Measurements from ENCODE around the gene GNAT3. TPM values are rescaled to one million over a fixed set of nuclear protein-coding genes. Genes with fewer than 3 reads are reported as not detected.

GNAT3 gene
- total RNA-seq, 1 experiment from 2014 or later: not detected

DNA sequence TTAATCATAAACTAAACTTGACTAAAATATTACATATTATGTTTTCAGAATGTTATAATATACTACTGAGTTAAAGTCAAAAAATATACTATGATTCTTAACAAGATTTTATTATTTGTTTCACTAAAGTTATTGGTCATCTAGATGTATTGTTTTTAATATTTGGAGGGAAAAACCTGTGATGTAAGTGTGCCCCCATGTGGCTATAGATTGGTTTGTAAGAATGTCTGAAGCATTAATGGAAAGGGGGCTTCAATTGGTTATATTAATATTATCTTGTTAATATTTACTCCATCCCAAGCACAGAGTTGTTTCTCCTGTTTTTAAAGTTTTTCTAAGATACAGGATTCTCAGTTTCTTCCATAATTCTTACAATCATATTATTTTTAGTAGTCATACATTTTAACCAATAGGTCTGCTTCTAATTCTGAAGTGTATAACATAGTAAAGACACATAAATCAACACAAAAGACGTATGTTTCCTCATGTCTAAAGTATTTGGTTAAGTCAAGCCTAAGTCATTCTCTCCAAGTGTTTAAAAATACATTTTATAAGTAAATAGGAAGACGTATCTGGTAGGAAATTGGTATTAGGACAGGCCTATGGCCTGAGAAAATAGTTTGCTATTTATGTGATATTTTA is 58.0 kb downstream of the GNAT3 start:
- Histone ChIP-seq H4K20me1 (ENCODE audit: insufficient read depth) (no peaks in the 10 kb centered on the region), H2AFZ (ENCODE audit: low read depth, low read length, poor library complexity, severe bottlenecking) (peak overlapping the region; percentile 90), H3K36me3 (ENCODE audit: control insufficient read depth in 1 of 2, insufficient read depth in 2 of 2, low read length in 2 of 2) (peaks cover 0 to 7% of the 10 kb centered on the region in 2 experiments; a peak in 1 of 4 replicates), H3K9me3 (ENCODE audit: control insufficient read depth in 1 of 2, insufficient read depth in 1 of 2, low read depth in 1 of 2, low read length in 2 of 2) (0 out of 4 replicates have a peak, but pooled peaks cover 0 to 6% of the 10 kb centered on the region in 2 experiments), H3K4me1 (ENCODE audit: control insufficient read depth in 1 of 2, insufficient read depth in 2 of 2, low read length in 2 of 2) (peaks cover 3 to 14% of the 10 kb centered on the region in 2 experiments; a peak in 2 of 4 replicates), H3K9ac (ENCODE audit: low read length) (no peak overlapping the region), H3K79me2 (ENCODE audit: insufficient read depth, low read length) (no peaks in the 10 kb centered on the region), H3K4me2 (ENCODE audit: low read length) (no peak overlapping the region), H3K27me3 (ENCODE audit: insufficient read depth, low read length) (no peaks in the 10 kb centered on the region), H3K27ac (ENCODE audit: low read depth, low read length) (no peak overlapping the region), H3K9me2 (ENCODE audit: insufficient read depth) (no peaks in the 10 kb centered on the region), H3K4me3 (replicated peaks in 1 of 2; ENCODE audit: low read depth in 1 of 2, low read length in 2 of 2) (no peak overlapping the region)
- RAD21 ChIA-PET (ENCODE audit: low non-redundant PET in 1 of 2, low total read pairs in 2 of 2, uncharacterized antibody in 2 of 2, unreplicated experiment in 2 of 2): no interaction called here
- TF ChIP-seq YY1 (IDR thresholded peaks at IDR 0.05; ENCODE audit: extremely low read depth, insufficient replicate concordance, low read depth, low read length) (no peak), POLR2A (IDR thresholded peaks at IDR 0.05; ENCODE audit: borderline replicate concordance, extremely low read depth, insufficient read depth, insufficient read length) (no peak), CBX3 (IDR thresholded peaks at IDR 0.05; ENCODE audit: low read depth) (no peak), TCF7L2 (IDR thresholded peaks at IDR 0.05; ENCODE audit: borderline replicate concordance, extremely low read depth, insufficient read depth, insufficient read length) (no peak), EZH2phosphoT487 (IDR thresholded peaks at IDR 0.05; ENCODE audit: borderline replicate concordance) (no peak), ELF1 (IDR thresholded peaks at IDR 0.05; ENCODE audit: borderline replicate concordance, low read depth) (no peak), RAD21 (IDR thresholded peaks at IDR 0.05; ENCODE audit: low read depth) (peak; percentile 85), POLR2AphosphoS5 (IDR thresholded peaks at IDR 0.05; ENCODE audit: low read depth, low read length) (no peak), SP1 (IDR thresholded peaks at IDR 0.05; ENCODE audit: low read depth) (no peak), EGR1 (IDR thresholded peaks at IDR 0.05; ENCODE audit: low read depth) (no peak), JUND (IDR thresholded peaks at IDR 0.05) (no peak), ZNF274 (IDR thresholded peaks at IDR 0.05; ENCODE audit: low read depth, low read length) (no peak)
- TF ChIP-seq, protein P1, sequence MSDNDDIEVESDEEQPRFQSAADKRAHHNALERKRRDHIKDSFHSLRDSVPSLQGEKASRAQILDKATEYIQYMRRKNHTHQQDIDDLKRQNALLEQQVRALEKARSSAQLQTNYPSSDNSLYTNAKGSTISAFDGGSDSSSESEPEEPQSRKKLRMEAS (IDR thresholded peaks at IDR 0.05): no peak
- TF ChIP-seq, protein P2, sequence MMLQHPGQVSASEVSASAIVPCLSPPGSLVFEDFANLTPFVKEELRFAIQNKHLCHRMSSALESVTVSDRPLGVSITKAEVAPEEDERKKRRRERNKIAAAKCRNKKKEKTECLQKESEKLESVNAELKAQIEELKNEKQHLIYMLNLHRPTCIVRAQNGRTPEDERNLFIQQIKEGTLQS (IDR thresholded peaks at IDR 0.05): no peak
- TF ChIP-seq, protein P3, sequence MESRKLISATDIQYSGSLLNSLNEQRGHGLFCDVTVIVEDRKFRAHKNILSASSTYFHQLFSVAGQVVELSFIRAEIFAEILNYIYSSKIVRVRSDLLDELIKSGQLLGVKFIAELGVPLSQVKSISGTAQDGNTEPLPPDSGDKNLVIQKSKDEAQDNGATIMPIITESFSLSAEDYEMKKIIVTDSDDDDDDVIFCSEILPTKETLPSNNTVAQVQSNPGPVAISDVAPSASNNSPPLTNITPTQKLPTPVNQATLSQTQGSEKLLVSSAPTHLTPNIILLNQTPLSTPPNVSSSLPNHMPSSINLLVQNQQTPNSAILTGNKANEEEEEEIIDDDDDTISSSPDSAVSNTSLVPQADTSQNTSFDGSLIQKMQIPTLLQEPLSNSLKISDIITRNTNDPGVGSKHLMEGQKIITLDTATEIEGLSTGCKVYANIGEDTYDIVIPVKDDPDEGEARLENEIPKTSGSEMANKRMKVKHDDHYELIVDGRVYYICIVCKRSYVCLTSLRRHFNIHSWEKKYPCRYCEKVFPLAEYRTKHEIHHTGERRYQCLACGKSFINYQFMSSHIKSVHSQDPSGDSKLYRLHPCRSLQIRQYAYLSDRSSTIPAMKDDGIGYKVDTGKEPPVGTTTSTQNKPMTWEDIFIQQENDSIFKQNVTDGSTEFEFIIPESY (IDR thresholded peaks at IDR 0.05; ENCODE audit: extremely low read depth, insufficient replicate concordance, low read length): no peak
- TF ChIP-seq, protein P4, sequence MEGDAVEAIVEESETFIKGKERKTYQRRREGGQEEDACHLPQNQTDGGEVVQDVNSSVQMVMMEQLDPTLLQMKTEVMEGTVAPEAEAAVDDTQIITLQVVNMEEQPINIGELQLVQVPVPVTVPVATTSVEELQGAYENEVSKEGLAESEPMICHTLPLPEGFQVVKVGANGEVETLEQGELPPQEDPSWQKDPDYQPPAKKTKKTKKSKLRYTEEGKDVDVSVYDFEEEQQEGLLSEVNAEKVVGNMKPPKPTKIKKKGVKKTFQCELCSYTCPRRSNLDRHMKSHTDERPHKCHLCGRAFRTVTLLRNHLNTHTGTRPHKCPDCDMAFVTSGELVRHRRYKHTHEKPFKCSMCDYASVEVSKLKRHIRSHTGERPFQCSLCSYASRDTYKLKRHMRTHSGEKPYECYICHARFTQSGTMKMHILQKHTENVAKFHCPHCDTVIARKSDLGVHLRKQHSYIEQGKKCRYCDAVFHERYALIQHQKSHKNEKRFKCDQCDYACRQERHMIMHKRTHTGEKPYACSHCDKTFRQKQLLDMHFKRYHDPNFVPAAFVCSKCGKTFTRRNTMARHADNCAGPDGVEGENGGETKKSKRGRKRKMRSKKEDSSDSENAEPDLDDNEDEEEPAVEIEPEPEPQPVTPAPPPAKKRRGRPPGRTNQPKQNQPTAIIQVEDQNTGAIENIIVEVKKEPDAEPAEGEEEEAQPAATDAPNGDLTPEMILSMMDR (IDR thresholded peaks at IDR 0.05 in 2 of 3, conservative IDR thresholded peaks at IDR 0.05 in 1 of 3; ENCODE audit: borderline replicate concordance in 1 of 3, insufficient read depth in 1 of 3, low read depth in 2 of 3, low read length in 2 of 3): peak; percentile 30 to 69 (median 56); a peak in 4 of 6 replicates
- TF ChIP-seq, protein P5, sequence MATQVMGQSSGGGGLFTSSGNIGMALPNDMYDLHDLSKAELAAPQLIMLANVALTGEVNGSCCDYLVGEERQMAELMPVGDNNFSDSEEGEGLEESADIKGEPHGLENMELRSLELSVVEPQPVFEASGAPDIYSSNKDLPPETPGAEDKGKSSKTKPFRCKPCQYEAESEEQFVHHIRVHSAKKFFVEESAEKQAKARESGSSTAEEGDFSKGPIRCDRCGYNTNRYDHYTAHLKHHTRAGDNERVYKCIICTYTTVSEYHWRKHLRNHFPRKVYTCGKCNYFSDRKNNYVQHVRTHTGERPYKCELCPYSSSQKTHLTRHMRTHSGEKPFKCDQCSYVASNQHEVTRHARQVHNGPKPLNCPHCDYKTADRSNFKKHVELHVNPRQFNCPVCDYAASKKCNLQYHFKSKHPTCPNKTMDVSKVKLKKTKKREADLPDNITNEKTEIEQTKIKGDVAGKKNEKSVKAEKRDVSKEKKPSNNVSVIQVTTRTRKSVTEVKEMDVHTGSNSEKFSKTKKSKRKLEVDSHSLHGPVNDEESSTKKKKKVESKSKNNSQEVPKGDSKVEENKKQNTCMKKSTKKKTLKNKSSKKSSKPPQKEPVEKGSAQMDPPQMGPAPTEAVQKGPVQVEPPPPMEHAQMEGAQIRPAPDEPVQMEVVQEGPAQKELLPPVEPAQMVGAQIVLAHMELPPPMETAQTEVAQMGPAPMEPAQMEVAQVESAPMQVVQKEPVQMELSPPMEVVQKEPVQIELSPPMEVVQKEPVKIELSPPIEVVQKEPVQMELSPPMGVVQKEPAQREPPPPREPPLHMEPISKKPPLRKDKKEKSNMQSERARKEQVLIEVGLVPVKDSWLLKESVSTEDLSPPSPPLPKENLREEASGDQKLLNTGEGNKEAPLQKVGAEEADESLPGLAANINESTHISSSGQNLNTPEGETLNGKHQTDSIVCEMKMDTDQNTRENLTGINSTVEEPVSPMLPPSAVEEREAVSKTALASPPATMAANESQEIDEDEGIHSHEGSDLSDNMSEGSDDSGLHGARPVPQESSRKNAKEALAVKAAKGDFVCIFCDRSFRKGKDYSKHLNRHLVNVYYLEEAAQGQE (IDR thresholded peaks at IDR 0.05; ENCODE audit: low read depth): no peak
- POLR2A ChIA-PET: no interaction called here
- intact Hi-C loops (cut with micrococcal nuclease): loop anchor here (1.0 to 10.0 kb wide), 3 partner anchors 394 to 1159 kb away; no protein-coding TSS in a partner anchor
- DNase-seq (ENCODE audit: low read depth, low spot score) (peak; percentile 19), ATAC-seq (peak; percentile 42; the same call in 1 of the 2 replicates)
- CTCF ChIA-PET: interaction anchor here (0.8 to 0.9 kb wide), 2 partner anchors 319 to 394 kb away, joined by 3 to 4 read pairs; partner anchors contain the start of gene GNAI1
- BruUV-seq (replicated peaks): no TSS peak

Measured in HCT116 (cell line).